ENCODE results near the gene DOK6. TPM values are rescaled to one million over a fixed set of nuclear protein-coding genes. Genes with fewer than 3 reads are reported as not detected.
"Not testable (repeated sequence)": the region's sequence is repeated elsewhere in the genome, so short reads cannot be mapped to it uniquely, and the experiment has no call there.

Gene DOK6
- total RNA-seq = under 1 TPM; 0.45 to 0.46 TPM
- long read RNA-seq, full-length matches to known transcripts = 1 of 1 reads
- long read RNA-seq, partial matches to known transcripts = 0 of 1 reads
- long read RNA-seq, other reads (novel, unspliced or antisense) = 0 of 1 reads

GRCh38 chr18:69400253-69400975 is at the start of gene DOK6:
Gene DOK6 (plus strand): TSS chr18:69400888.
- peak in 1 of 2 donors; percentile 11 for DNase-seq
- ATAC-seq = peak; percentile 29
- intact Hi-C loops (cut with DNase I, micrococcal nuclease) = no loop called here

- intact Hi-C loops (cut with DNase I, micrococcal nuclease) = no loop called here
- DNase-seq (no peak), ATAC-seq (no peak)
Measured at GRCh38 chr18:69353023-69353422, 47.7 kb upstream of the DOK6 start.

GRCh38 chr18:69357590-69357989 is 43.1 kb upstream of the DOK6 start:
- DNase-seq (no peak), ATAC-seq (no peak)
- intact Hi-C loops (cut with DNase I, micrococcal nuclease) = no loop called here

- intact Hi-C loops (cut with DNase I, micrococcal nuclease) = no loop called here
- no peak for DNase-seq
- no peak for ATAC-seq
Measured at GRCh38 chr18:69358212-69358895, 42.3 kb upstream of the DOK6 start.

- intact Hi-C loops (cut with DNase I, micrococcal nuclease); ATAC-seq; DNase-seq: not testable (repeated sequence)
Measured at GRCh38 chr18:69359768-69360167, 40.9 kb upstream of the DOK6 start.

GRCh38 chr18:69364930-69365329 is 35.8 kb upstream of the DOK6 start:
- intact Hi-C loops (cut with DNase I, micrococcal nuclease) = no loop called here
- DNase-seq (no peak), ATAC-seq (no peak)

GRCh38 chr18:69365658-69366057 is 35.0 kb upstream of the DOK6 start:
- ATAC-seq = no peak
- no peak for DNase-seq
- intact Hi-C loops (cut with DNase I, micrococcal nuclease) = no loop called here

- intact Hi-C loops (cut with DNase I, micrococcal nuclease) = no loop called here
- ATAC-seq = no peak
Measured at GRCh38 chr18:69367104-69367503, 33.6 kb upstream of the DOK6 start.

GRCh38 chr18:69371729-69372128 is 29.0 kb upstream of the DOK6 start:
- DNase-seq (no peak), ATAC-seq (no peak)
- intact Hi-C loops (cut with DNase I, micrococcal nuclease) = no loop called here

More at GRCh38 chr18:69367104-69367503, 33.6 kb upstream of the DOK6 start:
- DNase-seq = no peak

GRCh38 chr18:69380324-69380723 is 20.4 kb upstream of the DOK6 start:
- DNase-seq (no peak), ATAC-seq (no peak)
- intact Hi-C loops (cut with DNase I, micrococcal nuclease) = no loop called here

GRCh38 chr18:69383186-69383585 is 17.5 kb upstream of the DOK6 start:
- no peak for DNase-seq
- ATAC-seq = no peak
- intact Hi-C loops (cut with DNase I, micrococcal nuclease) = no loop called here

- ATAC-seq (no peak), DNase-seq (no peak)
- intact Hi-C loops (cut with DNase I, micrococcal nuclease) = no loop called here
Measured at GRCh38 chr18:69387186-69387585, 13.5 kb upstream of the DOK6 start.

- intact Hi-C loops (cut with DNase I, micrococcal nuclease) = no loop called here
- no peak for DNase-seq
- ATAC-seq = no peak
Measured at GRCh38 chr18:69388222-69388621, 12.5 kb upstream of the DOK6 start.

- intact Hi-C loops (cut with DNase I, micrococcal nuclease) = no loop called here
- ATAC-seq (no peak), DNase-seq (no peak)
Measured at GRCh38 chr18:69397096-69397495, 3.6 kb upstream of the DOK6 start.

- ATAC-seq (no peak), DNase-seq (no peak)
- intact Hi-C loops (cut with DNase I, micrococcal nuclease) = no loop called here
Measured at GRCh38 chr18:69399253-69399652, 1.4 kb upstream of the DOK6 start.

- intact Hi-C loops (cut with DNase I, micrococcal nuclease) = no loop called here
- ATAC-seq = no peak
- no peak for DNase-seq
Measured at GRCh38 chr18:69400976-69401225, 213 bp downstream of the DOK6 start.

- DNase-seq = no peak
Measured at GRCh38 chr18:69401226-69401971, 711 bp downstream of the DOK6 start.

GRCh38 chr18:69401972-69402532 is 1.4 kb downstream of the DOK6 start:
- intact Hi-C loops (cut with DNase I, micrococcal nuclease) = no loop called here
- no peak for ATAC-seq
- no peak for DNase-seq

More at GRCh38 chr18:69401226-69401971, 711 bp downstream of the DOK6 start:
- intact Hi-C loops (cut with DNase I, micrococcal nuclease) = no loop called here
- no peak for ATAC-seq

GRCh38 chr18:69402533-69402989 is 1.9 kb downstream of the DOK6 start:
- intact Hi-C loops (cut with DNase I, micrococcal nuclease) = no loop called here
- DNase-seq (no peak), ATAC-seq (no peak)
